Heart right ventricle (tissue), 16 donors: ENCODE data around the gene LRRTM2. TPM values are rescaled to one million over a fixed set of nuclear protein-coding genes. Genes with fewer than 3 reads are reported as not detected.

Experiments
- ATAC-seq, 8 donors: fragments of 200-7000 bp; cut with Tn5 transposase; one replicate each; pipeline ENCODE4 v1.9.1; 2020; ENCODE audit warnings: mild to moderate bottlenecking in 8 of 8, moderate library complexity in 8 of 8, moderate number of reproducible peaks in 1 of 8
- DNase-seq, 2 donors: peaks; one replicate each; pipeline ENCODE4 v3.0.0-alpha.2; 2020
- H3K27ac ChIP-seq, 10 donors: fragments of 200-600 bp; sonication (generic) in 2 of 10; one replicate each; pipeline versions ENCODE4 v1.5.0 to v1.8.0; 2020 to 2022; ENCODE audit warnings: mild to moderate bottlenecking in 3 of 10
- H3K27me3 ChIP-seq, 7 donors: fragments of 200-600 bp; one replicate each; pipeline ENCODE4 v1.8.0; 2021 to 2022; ENCODE audit warnings: mild to moderate bottlenecking in 2 of 7
- H3K36me3 ChIP-seq, 9 donors: fragments of 200-600 bp; sonication (generic) in 1 of 9; one replicate each; pipeline versions ENCODE4 v1.5.0 to v1.8.0; 2020 to 2022; ENCODE audit warnings: mild to moderate bottlenecking in 2 of 9
- H3K4me1 ChIP-seq, 9 donors: fragments of 200-600 bp; sonication (generic) in 1 of 9; one replicate each; pipeline versions ENCODE4 v1.5.0 to v1.8.0; 2020 to 2022; ENCODE audit warnings: mild to moderate bottlenecking in 4 of 9
- H3K4me3 ChIP-seq, 10 donors: fragments of 200-600 bp; sonication (generic) in 2 of 10; one replicate each; pipeline versions ENCODE4 v1.5.0 to v1.8.0; 2020 to 2022; ENCODE audit warnings: mild to moderate bottlenecking in 7 of 10, moderate library complexity in 2 of 10
- H3K9me3 ChIP-seq, 11 donors: fragments of 200-600 bp in 10 of 11; sonication (generic) in 2 of 11; one replicate each; pipeline versions ENCODE4 v1.5.0 to v1.8.0; 2013 to 2022; ENCODE audit warnings: mild to moderate bottlenecking in 2 of 11, control low read depth in 1 of 11, moderate library complexity in 1 of 11
- WGBS, 2 donors: extraction: QIAGEN DNeasy Blood & Tissue Kit; methylation state at CpG; one replicate each; pipeline ENCODE4 v1.1.7; 2013; ENCODE audit warnings: inconsistent platforms in 1 of 2; 5-methylcytosine and 5-hydroxymethylcytosine counted together
- intact Hi-C, 10 donors: fragments of 100-400 bp; cut with DNase I; formaldehyde crosslinking; loops; one replicate each; pipeline versions ENCODE4 v1.11.1 to v1.14.2; 2022
- polyA plus RNA-seq, 2 donors: library from polyadenylated mRNA; stranded (reverse); fragments of 200-250 nt; gene quantifications; one replicate each; pipeline ENCODE4 v1.2.3, GENCODE V29; 2013
- total RNA-seq, 10 donors: library from RNA; stranded (reverse); fragmentation: NEBNext Ultra II Directional in 3 of 10; extraction: Animal tissue kit (Norgen Biotek cat#: 25700) in 3 of 10; gene quantifications; one replicate each; pipeline versions ENCODE4 v1.2.1 to v1.2.4, GENCODE V29; 2021 to 2023
- TF ChIP-seq, protein P1 (sequence below), 9 donors: fragments of 200-600 bp; sonication (generic) in 2 of 9; IDR thresholded peaks; one replicate each; pipeline versions ENCODE4 v1.5.0 to v1.8.0; 2021 to 2022; ENCODE audit warnings: antibody characterized with exemption in 9 of 9, mild to moderate bottlenecking in 5 of 9, moderate library complexity in 1 of 9
- donor health status: Arrhythmogenic right ventricular cardiomyopathy.
- donor health status: ischemic (EF 13 %, LVEDD 7.1; RV severe dilation, severe dysfunction).
- donor health status: healthy with polysubstance abuse.
- donor health status: DM: no; HTN: yes; CAD: no.
- donor health status: DM: no; HTN: no; CAD: no.
- donor health status: ischemic (EF 25% LVEDD 6.9; RV normal size, moderate dysfunction).
- donor health status: ischemic (EF 25% LVEDD 5.7; RV mildly dilated, moderate dysfunction).
- donor health status: healthy.
- donor health status: DM: yes; HTN: yes; CAD: no.
- donor health status: Ischemic cardiomyopathy.
- donor health status: ischemic (EF 35%, LVEDD 5.7; RV mildly dilated, moderate dysfunction).
- donor health status: nonischemic (EF 11% LVEDD 7.7; RV severe dilation, severe dysfunction).
- donor health status: DM: yes; HTN: yes; CAD: no.
- donor health status: PGD.
- donor health status: ischemic (EF 29% LVEDD 5.4; RV normal size, mild dysfunction).
- donor health status: nonischemic (EF 23%, LVEDD 6.1; RV moderate dilation, normal function).

Gene LRRTM2
- total and polyA plus RNA-seq, 12 donors, result 0.04 to 0.49 (median 0.09) TPM; not detected in 6

DNA sequence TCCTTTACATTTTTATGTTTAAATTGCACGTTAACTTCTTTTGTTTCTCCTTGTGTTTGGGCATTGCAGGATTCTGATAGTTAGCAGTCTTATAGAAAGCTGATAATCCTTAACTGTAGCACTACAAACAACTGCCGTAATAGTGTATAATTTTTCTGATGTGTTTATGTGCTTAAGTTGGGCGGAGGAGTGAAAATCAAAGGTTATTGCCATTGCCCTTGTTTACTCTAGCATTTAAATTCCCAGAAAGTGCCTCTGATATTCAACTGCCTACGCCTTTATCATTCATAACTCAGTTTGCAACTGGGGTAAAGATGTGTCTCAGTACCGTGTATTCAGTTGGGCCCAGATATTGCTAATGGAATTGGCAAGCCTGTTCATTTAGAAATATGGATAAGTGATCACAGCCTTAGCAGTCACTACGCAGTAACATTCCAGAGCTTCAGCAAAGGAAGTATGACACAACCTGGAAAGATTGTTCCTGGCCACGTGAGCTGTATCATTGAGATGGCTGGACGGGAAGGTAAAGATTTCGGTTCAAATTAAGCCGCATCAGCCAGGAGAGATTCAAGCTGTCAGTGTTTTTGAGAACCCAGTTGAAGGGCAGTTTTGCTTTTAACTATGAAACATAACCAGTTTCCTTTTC lies 28.1 kb upstream of the LRRTM2 start:
- Histone ChIP-seq H3K4me1 (peaks cover 0 to 54% (median 38%) of the 10 kb centered on the region in 9 donors), H3K4me3 (no peak overlapping the region), H3K36me3 (peaks cover 0 to 74% (median 16%) of the 10 kb centered on the region in 9 donors), H3K27me3 (no peaks in the 10 kb centered on the region), H3K9me3 (no peaks in the 10 kb centered on the region), H3K27ac (peak overlapping the region in 9 of 10 donors; percentile 1 to 78 (median 46))
- intact Hi-C loops, result no loop called here
- TF ChIP-seq, protein P1, sequence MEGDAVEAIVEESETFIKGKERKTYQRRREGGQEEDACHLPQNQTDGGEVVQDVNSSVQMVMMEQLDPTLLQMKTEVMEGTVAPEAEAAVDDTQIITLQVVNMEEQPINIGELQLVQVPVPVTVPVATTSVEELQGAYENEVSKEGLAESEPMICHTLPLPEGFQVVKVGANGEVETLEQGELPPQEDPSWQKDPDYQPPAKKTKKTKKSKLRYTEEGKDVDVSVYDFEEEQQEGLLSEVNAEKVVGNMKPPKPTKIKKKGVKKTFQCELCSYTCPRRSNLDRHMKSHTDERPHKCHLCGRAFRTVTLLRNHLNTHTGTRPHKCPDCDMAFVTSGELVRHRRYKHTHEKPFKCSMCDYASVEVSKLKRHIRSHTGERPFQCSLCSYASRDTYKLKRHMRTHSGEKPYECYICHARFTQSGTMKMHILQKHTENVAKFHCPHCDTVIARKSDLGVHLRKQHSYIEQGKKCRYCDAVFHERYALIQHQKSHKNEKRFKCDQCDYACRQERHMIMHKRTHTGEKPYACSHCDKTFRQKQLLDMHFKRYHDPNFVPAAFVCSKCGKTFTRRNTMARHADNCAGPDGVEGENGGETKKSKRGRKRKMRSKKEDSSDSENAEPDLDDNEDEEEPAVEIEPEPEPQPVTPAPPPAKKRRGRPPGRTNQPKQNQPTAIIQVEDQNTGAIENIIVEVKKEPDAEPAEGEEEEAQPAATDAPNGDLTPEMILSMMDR (IDR thresholded peaks at IDR 0.05), result no peak
- 46 to 54% methylated on average over 10 of the region's 10 CpGs for WGBS, 2 donors
- ATAC-seq (peak in 7 of 8 donors; percentile 44 to 86 (median 70)), DNase-seq (peak in 1 of 2 donors; percentile 28)

DNA sequence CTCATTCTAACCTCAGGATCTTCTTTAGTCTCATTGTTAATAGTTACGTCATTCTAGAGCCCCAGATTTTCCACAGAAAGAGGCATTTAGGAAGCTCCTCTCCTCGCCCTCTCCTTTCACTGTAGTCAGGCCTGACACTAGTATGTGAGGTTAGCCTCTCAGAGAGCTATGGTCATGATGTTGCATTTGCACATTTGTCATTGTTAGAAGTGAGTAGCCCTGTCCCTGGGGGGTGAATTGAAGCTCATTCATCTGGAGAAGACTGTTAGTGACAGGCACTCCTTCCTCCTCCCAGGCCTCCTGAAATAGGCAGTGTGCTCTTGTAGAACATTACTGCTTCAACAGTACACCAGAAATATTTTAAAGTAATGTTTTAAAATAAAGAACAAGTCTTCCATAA lies 26.6 kb upstream of the LRRTM2 start:
- Histone ChIP-seq H3K27ac (peak overlapping the region in 6 of 10 donors; percentile 12 to 68 (median 31)), H3K4me1 (peaks cover 0 to 63% (median 38%) of the 10 kb centered on the region in 9 donors), H3K27me3 (no peaks in the 10 kb centered on the region), H3K36me3 (peaks cover 0 to 69% (median 16%) of the 10 kb centered on the region in 9 donors), H3K4me3 (no peak overlapping the region), H3K9me3 (no peaks in the 10 kb centered on the region)
- WGBS, 2 donors, result 87 to 91% methylated on average over 2 of the region's 2 CpGs
- DNase-seq, result no peak
- intact Hi-C loops, result no loop called here
- no peak for ATAC-seq
- TF ChIP-seq, protein P1 (IDR thresholded peaks at IDR 0.05), result no peak

DNA sequence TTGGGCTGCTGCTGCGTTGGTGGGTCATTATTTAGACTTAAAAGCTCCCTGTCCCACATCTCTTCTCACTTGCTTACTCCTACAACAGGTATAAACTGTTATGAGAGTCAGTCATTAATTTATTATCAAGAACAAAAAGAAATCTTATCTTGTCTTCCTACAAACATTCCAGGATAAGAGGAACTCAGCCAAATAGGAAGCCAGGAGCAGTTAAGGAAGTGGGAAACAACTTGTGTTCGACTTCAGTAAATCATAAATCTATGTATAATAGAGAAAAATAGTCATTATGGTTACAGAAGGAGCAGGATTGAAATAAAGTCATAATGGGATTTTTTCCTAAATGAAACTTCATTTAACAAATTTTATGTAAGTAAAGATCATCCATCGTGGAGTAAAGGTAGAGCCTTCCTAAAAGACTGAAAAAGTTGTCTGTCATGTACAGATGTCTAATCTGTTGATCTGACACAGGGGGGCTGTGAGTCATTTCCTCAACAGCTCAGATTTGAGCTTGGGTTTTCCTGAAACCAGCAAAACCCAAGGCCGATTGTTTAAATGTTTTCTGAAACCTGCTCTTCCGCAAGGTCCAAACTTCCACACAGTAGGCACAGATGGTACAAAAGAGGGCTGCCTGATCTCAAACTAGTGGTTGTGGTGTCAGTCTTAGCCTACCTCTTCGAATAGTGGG lies 25.3 kb upstream of the LRRTM2 start:
- Histone ChIP-seq H3K4me1 (peaks cover 0 to 63% (median 38%) of the 10 kb centered on the region in 9 donors), H3K27ac (peak overlapping the region in 6 of 10 donors; percentile 12 to 68 (median 31)), H3K4me3 (no peak overlapping the region), H3K36me3 (peaks cover 0 to 66% (median 5%) of the 10 kb centered on the region in 9 donors), H3K27me3 (no peaks in the 10 kb centered on the region), H3K9me3 (no peaks in the 10 kb centered on the region)
- 56 to 70% methylated on average over 6 of the region's 6 CpGs for WGBS, 2 donors
- TF ChIP-seq, protein P1 (IDR thresholded peaks at IDR 0.05), result no peak
- peak in 1 of 2 donors; percentile 19 for DNase-seq
- peak in 5 of 8 donors; percentile 27 to 74 (median 40) for ATAC-seq
- intact Hi-C loops, result no loop called here

DNA sequence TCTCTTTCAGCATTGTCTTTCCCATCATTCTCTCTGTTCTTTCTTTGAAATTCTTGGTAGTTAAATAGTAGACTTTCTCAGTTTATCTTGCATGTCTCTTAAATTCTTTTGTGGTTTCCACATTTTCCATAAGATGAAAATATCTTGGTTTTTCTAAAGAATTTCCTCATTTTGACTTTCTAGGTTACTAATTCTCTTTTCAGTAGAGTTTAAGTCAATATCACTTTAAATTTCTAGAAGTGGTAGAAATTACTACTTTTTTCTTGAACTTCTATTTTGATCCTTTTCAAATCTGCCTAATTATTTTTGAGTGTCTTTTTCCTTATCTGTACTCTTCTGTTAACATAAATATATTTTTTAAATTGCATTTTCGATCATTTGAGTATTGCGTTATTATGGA lies 23.6 kb upstream of the LRRTM2 start:
- intact Hi-C loops, result no loop called here
- peaks cover 0 to 57% (median 37%) of the 10 kb centered on the region in 9 donors for H3K4me1 ChIP-seq
- H3K27ac ChIP-seq, result peak overlapping the region in 1 of 10 donors; percentile 42
- DNase-seq, result no peak
- H3K9me3 ChIP-seq, result no peaks in the 10 kb centered on the region
- peaks cover 0 to 55% (median 0%) of the 10 kb centered on the region in 9 donors for H3K36me3 ChIP-seq
- TF ChIP-seq, protein P1 (IDR thresholded peaks at IDR 0.05), result no peak
- H3K4me3 ChIP-seq, result no peak overlapping the region
- 95 to 98% methylated on average over 2 of the region's 2 CpGs for WGBS, 2 donors
- ATAC-seq, result no peak
- H3K27me3 ChIP-seq, result no peaks in the 10 kb centered on the region
